ENCODE results near the gene FH.

DNA sequence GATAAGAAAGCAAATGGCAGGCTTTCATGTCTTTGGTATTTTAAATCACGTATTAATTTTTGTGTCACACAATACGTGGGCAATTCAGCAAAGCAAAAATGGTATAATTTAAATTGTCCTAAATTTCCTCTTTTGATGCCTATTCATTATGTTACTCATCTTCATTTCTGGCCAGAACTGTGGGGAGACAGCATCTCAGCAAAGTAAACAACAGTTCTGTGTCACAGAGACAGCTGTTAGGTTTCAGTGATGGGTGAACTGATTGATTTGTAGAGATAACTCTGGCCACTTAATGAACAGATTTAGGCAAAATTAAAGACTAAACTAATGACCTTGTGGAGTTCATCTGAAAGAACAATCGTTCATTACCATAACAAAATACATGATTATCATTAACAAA is 49.2 kb downstream of the FH start:
- TF ChIP-seq, protein P1, sequence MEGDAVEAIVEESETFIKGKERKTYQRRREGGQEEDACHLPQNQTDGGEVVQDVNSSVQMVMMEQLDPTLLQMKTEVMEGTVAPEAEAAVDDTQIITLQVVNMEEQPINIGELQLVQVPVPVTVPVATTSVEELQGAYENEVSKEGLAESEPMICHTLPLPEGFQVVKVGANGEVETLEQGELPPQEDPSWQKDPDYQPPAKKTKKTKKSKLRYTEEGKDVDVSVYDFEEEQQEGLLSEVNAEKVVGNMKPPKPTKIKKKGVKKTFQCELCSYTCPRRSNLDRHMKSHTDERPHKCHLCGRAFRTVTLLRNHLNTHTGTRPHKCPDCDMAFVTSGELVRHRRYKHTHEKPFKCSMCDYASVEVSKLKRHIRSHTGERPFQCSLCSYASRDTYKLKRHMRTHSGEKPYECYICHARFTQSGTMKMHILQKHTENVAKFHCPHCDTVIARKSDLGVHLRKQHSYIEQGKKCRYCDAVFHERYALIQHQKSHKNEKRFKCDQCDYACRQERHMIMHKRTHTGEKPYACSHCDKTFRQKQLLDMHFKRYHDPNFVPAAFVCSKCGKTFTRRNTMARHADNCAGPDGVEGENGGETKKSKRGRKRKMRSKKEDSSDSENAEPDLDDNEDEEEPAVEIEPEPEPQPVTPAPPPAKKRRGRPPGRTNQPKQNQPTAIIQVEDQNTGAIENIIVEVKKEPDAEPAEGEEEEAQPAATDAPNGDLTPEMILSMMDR (conservative IDR thresholded peaks at IDR 0.05; ENCODE audit: low read depth, low read length) = no peak
- no peak for TF ChIP-seq EZH2 (IDR thresholded peaks at IDR 0.05; ENCODE audit: borderline replicate concordance, low read depth, low read length, poor library complexity, severe bottlenecking)

Data from A673 (cell line).